H9 (cell line): Measurements from ENCODE around the gene NUDT15. TPM values are rescaled to one million over a fixed set of nuclear protein-coding genes. Genes with fewer than 3 reads are reported as not detected.

ENCODE experiments used
- DNase-seq: peaks from one replicate; pipeline ENCODE4 v3.0.0-alpha.2; 2017
- H2AFZ ChIP-seq: one replicate; pipeline ENCODE4 v1.6.1; 2013; ENCODE audit warnings: mild to moderate bottlenecking, low read length, control low read depth, moderate library complexity
- H2AK5ac ChIP-seq: 2 replicates; pipeline ENCODE4 v1.6.1; 2013; ENCODE audit warnings: low read length, control low read depth, mixed read lengths; ENCODE audit not compliant: insufficient read length
- H2BK120ac ChIP-seq: one replicate; pipeline ENCODE4 v1.6.1; 2013; ENCODE audit warnings: low read depth, mild to moderate bottlenecking, low read length, control low read depth, inconsistent platforms; ENCODE audit not compliant: poor library complexity, severe bottlenecking
- H2BK12ac ChIP-seq: 2 replicates; pipeline ENCODE4 v1.6.1; 2013; ENCODE audit warnings: low read length, control low read depth, mixed read lengths, low read depth; ENCODE audit not compliant: insufficient read length
- H2BK15ac ChIP-seq: 2 replicates; pipeline ENCODE4 v1.6.1; 2013; ENCODE audit warnings: low read depth, low read length, control low read depth
- H2BK20ac ChIP-seq: one replicate; pipeline ENCODE4 v1.6.1; 2013; ENCODE audit warnings: low read depth, mild to moderate bottlenecking, low read length, control low read depth, inconsistent platforms; ENCODE audit not compliant: poor library complexity, severe bottlenecking
- H2BK5ac ChIP-seq: 2 replicates; pipeline ENCODE4 v1.6.1; 2013; ENCODE audit warnings: low read length, control low read depth, mixed read lengths; ENCODE audit not compliant: insufficient read length
- H3K14ac ChIP-seq: 2 replicates; pipeline ENCODE4 v1.6.1; 2013; ENCODE audit warnings: low read length, control low read depth; ENCODE audit not compliant: insufficient read depth
- H3K18ac ChIP-seq: 2 replicates; pipeline ENCODE4 v1.6.1; 2013; ENCODE audit warnings: low read depth, mild to moderate bottlenecking, mixed read lengths, low read length, control low read depth; ENCODE audit not compliant: insufficient read length
- H3K23ac ChIP-seq: 2 replicates; pipeline ENCODE4 v1.6.1; 2013; ENCODE audit warnings: low read length, control low read depth, mixed read lengths, low read depth; ENCODE audit not compliant: insufficient read length
- H3K23me2 ChIP-seq: 2 replicates; pipeline ENCODE4 v1.6.1; 2013; ENCODE audit warnings: low read depth, mild to moderate bottlenecking, mixed read lengths, low read length, control low read depth; ENCODE audit not compliant: insufficient read length, poor library complexity, severe bottlenecking
- H3K27ac ChIP-seq: 2 replicates; pipeline ENCODE4 v1.5.1; 2013; ENCODE audit warnings: low read length, control low read depth, mixed read lengths, low read depth; ENCODE audit not compliant: insufficient read length
- H3K27me3 ChIP-seq: 2 replicates; pipeline ENCODE4 v1.6.1; 2013; ENCODE audit warnings: low read length, control low read depth, inconsistent platforms; ENCODE audit not compliant: insufficient read depth
- H3K4ac ChIP-seq: 2 replicates; pipeline ENCODE4 v1.6.1; 2013; ENCODE audit warnings: low read depth, mild to moderate bottlenecking, control low read depth, inconsistent platforms, low read length, moderate library complexity
- H3K4me1 ChIP-seq: 2 replicates; pipeline ENCODE4 v1.6.1; 2013; ENCODE audit warnings: low read length, control low read depth, inconsistent platforms; ENCODE audit not compliant: insufficient read depth
- H3K4me2 ChIP-seq: 2 replicates; pipeline ENCODE4 v1.6.1; 2013; ENCODE audit warnings: low read length, control low read depth, mixed read lengths; ENCODE audit not compliant: insufficient read length, insufficient read depth
- H3K56ac ChIP-seq: 2 replicates; pipeline ENCODE4 v1.6.1; 2013; ENCODE audit warnings: low read depth, mild to moderate bottlenecking, mixed read lengths, low read length, control low read depth; ENCODE audit not compliant: insufficient read length
- H3K79me1 ChIP-seq: 2 replicates; pipeline ENCODE4 v1.6.1; 2013; ENCODE audit warnings: low read depth, mild to moderate bottlenecking, moderate library complexity, low read length, control low read depth, inconsistent platforms; ENCODE audit not compliant: insufficient read depth, poor library complexity, severe bottlenecking
- H3K79me2 ChIP-seq: 2 replicates; pipeline ENCODE4 v1.6.1; 2013; ENCODE audit warnings: low read length, control low read depth, inconsistent platforms; ENCODE audit not compliant: insufficient read depth
- H3K9ac ChIP-seq: 2 replicates; pipeline ENCODE4 v1.6.1; 2013; ENCODE audit warnings: low read length, control low read depth, mixed read lengths; ENCODE audit not compliant: insufficient read length; ENCODE audit errors: extremely low read depth
- H3K9me3 ChIP-seq: one replicate; pipeline ENCODE4 v1.6.1; 2013; ENCODE audit warnings: low read depth, low read length, inconsistent platforms; ENCODE audit not compliant: control insufficient read depth
- H3T11ph ChIP-seq: one replicate; pipeline ENCODE4 v1.6.1; 2013; ENCODE audit warnings: mild to moderate bottlenecking, low read length, control low read depth, inconsistent platforms
- H4K20me1 ChIP-seq: one replicate; pipeline ENCODE4 v1.6.1; 2013; ENCODE audit not compliant: control insufficient read depth, insufficient read length, insufficient read depth
- H4K5ac ChIP-seq: 2 replicates; pipeline ENCODE4 v1.6.1; 2013; ENCODE audit warnings: low read depth, mild to moderate bottlenecking, mixed read lengths, low read length, control low read depth; ENCODE audit not compliant: insufficient read length
- H4K8ac ChIP-seq: replicated peaks from 2 replicates; pipeline ENCODE4 v1.6.1; 2013; ENCODE audit warnings: low read length, control low read depth, mixed read lengths, low read depth; ENCODE audit not compliant: insufficient read length
- H4K91ac ChIP-seq: 2 replicates; pipeline ENCODE4 v1.6.1; 2013; ENCODE audit warnings: low read depth, mild to moderate bottlenecking, moderate library complexity, mixed read lengths, low read length, control low read depth; ENCODE audit not compliant: insufficient read length
- H3K27ac Mint-ChIP-seq, 3 experiments: 2 replicates in 2 of 3; 3 replicates in 1 of 3; pipeline ENCODE4 v1.8.0; 2020 to 2021; ENCODE audit warnings: mixed read lengths in 3 of 3, mild to moderate bottlenecking in 1 of 3, moderate library complexity in 1 of 3
- H3K27me3 Mint-ChIP-seq: 2 replicates; pipeline ENCODE4 v1.8.0; 2021; ENCODE audit warnings: low read depth, mild to moderate bottlenecking, moderate library complexity, mixed read lengths
- H3K36me3 Mint-ChIP-seq, 3 experiments: 2 replicates in 2 of 3; 3 replicates in 1 of 3; pipeline ENCODE4 v1.8.0; 2020 to 2021; ENCODE audit warnings: low read depth in 3 of 3, mixed read lengths in 3 of 3; ENCODE audit not compliant: insufficient read depth in 1 of 3
- H3K4me1 Mint-ChIP-seq, 2 experiments: 2 replicates each; pipeline ENCODE4 v1.8.0; 2020; ENCODE audit warnings: mixed read lengths in 2 of 2
- H3K4me3 Mint-ChIP-seq, 2 experiments: 2 replicates in 1 of 2; 3 replicates in 1 of 2; pipeline ENCODE4 v1.8.0; 2020 to 2021; ENCODE audit warnings: mild to moderate bottlenecking in 2 of 2, mixed read lengths in 2 of 2, moderate library complexity in 1 of 2
- H3K9me3 Mint-ChIP-seq, 2 experiments: 2 replicates in 1 of 2; 3 replicates in 1 of 2; pipeline ENCODE4 v1.8.0; 2020; ENCODE audit warnings: mild to moderate bottlenecking in 2 of 2, mixed read lengths in 2 of 2, moderate library complexity in 1 of 2
- WGBS: extraction: QIAGEN DNeasy Blood & Tissue Kit; methylation state at CpG from one replicate; pipeline ENCODE4 v1.1.7; 2013; ENCODE audit warnings: missing lambda C conversion rate, low lambda C conversion rate, mixed read lengths; ENCODE audit not compliant: insufficient read length; ENCODE audit errors: extremely low coverage; 5-methylcytosine and 5-hydroxymethylcytosine counted together
- total RNA-seq: library from RNA; stranded (reverse); gene quantifications from 2 replicates; pipeline ENCODE4 v1.2.1, GENCODE V29; 2021
- TF ChIP-seq, protein P1 (sequence below): fragments of 200-600 bp; sonication (generic); conservative IDR thresholded peaks from 3 replicates; pipeline ENCODE4 v1.8.0; 2021; ENCODE audit warnings: antibody characterized with exemption, mild to moderate bottlenecking

The NUDT15 gene
- total RNA-seq, 1 experiment from 2014 or later: 50.5 TPM

DNA sequence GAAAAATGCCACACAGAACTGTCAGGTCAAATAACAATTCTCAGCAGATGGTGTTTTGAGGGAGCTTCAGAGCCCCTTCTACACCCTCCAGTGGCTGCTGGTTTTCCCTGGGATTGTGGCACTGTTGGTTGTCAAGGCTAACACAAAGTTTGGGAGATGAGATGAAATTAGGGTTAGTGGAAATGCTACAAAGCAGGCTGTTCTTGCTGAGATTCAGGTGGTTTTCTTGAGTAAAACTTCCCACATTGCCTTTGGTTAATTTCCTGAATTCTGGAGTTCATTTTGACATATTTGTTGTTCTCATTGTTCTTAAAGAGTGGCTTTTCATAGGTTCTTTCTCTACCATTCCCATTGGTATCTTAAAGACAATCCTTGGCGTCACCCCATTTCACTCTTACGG, 35.3 kb downstream of the NUDT15 start:
- Histone ChIP-seq H3K27me3 (no peaks in the 10 kb centered on the region), H2BK20ac (no peak overlapping the region), H2BK120ac (no peak overlapping the region), H4K20me1 (no peaks in the 10 kb centered on the region), H3K18ac (no peak overlapping the region), H3K23me2 (no peaks in the 10 kb centered on the region), H2BK5ac (no peak overlapping the region), H3T11ph (no peak overlapping the region), H3K9ac (no peak overlapping the region), H3K4me1 (no peaks in the 10 kb centered on the region), H2BK12ac (no peak overlapping the region), H2BK15ac (no peak overlapping the region), H3K4ac (no peak overlapping the region), H4K8ac (no peak overlapping the region), H3K14ac (no peak overlapping the region), H3K4me2 (no peak overlapping the region), H2AFZ (no peak overlapping the region), H4K91ac (no peak overlapping the region), H3K23ac (no peak overlapping the region), H3K27ac (no peak overlapping the region), H4K5ac (no peak overlapping the region), H3K79me2 (no peaks in the 10 kb centered on the region), H3K9me3 (peaks cover 60% of the 10 kb centered on the region), H3K79me1 (no peaks in the 10 kb centered on the region), H3K56ac (no peak overlapping the region), H2AK5ac (no peak overlapping the region)
- Mint-ChIP-seq H3K4me1 (no peaks in the 10 kb centered on the region), H3K27me3 (no peaks in the 10 kb centered on the region), H3K27ac (no peak overlapping the region), H3K36me3 (peaks cover 88 to 98% (median 97%) of the 10 kb centered on the region in 3 experiments), H3K9me3 (peaks cover 55 to 61% of the 10 kb centered on the region in 2 experiments), H3K4me3 (no peak overlapping the region)
- TF ChIP-seq, protein P1, sequence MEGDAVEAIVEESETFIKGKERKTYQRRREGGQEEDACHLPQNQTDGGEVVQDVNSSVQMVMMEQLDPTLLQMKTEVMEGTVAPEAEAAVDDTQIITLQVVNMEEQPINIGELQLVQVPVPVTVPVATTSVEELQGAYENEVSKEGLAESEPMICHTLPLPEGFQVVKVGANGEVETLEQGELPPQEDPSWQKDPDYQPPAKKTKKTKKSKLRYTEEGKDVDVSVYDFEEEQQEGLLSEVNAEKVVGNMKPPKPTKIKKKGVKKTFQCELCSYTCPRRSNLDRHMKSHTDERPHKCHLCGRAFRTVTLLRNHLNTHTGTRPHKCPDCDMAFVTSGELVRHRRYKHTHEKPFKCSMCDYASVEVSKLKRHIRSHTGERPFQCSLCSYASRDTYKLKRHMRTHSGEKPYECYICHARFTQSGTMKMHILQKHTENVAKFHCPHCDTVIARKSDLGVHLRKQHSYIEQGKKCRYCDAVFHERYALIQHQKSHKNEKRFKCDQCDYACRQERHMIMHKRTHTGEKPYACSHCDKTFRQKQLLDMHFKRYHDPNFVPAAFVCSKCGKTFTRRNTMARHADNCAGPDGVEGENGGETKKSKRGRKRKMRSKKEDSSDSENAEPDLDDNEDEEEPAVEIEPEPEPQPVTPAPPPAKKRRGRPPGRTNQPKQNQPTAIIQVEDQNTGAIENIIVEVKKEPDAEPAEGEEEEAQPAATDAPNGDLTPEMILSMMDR: no peak
- no peak for DNase-seq
- WGBS: no CpG with 5 or more reads among the region's 2 CpGs
